RPMI8226 (cell line): ENCODE measurements around the gene ZNF496.

Experiments
- DNase-seq: peaks from one replicate; pipeline ENCODE4 v3.0.0-alpha.2; 2015

The ZNF496 gene

GRCh38 chr1:247326411-247327130 is 5.1 kb downstream of the ZNF496 start:
- DNase-seq = no peak

DNA sequence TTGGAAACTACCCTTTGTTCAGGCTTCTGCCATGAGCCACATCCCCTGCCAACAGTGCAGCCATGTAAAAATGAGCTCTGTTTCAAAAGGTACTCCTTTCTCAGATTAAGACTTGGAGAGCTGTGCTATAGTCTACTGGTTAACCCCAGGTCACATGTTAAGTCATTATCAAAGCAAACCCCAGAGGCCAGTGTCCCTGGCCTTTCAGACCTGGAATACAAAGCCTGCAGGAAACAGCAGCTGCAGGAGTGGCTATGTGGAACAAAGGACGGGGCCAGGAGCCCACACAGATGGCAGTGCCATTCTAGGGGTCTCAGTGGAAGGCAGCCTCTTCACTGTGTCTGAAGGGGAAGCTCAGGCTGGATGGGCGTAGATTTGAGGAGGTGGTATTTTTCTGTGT is 6.7 kb downstream of the ZNF496 start:
- DNase-seq = no peak

DNA sequence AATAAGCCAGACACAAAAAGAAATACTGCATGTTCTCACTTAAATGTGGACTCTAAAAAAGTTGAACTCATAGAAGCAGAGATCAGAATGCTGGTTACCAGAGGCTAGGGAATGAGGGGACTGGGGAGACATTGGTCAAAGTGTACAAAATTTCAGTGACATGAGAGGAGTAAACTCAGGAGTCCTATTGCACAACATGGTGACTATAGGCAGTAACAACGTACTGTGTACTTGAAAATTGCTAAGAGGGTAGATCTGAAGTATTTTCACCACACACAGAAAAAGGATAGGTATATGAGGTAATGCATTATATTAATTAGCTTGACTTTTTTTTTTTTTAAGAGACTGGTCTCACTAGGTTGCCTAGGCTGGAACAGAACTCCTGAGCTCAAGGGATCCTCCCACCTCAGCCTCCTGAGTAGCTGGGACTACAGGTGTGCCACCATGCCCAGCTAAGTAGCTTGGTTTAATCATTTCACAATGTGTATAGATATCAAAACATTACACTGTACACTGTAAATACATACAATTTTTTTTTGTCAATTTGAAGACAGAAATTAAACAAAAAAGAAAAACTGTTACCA is 7.4 kb downstream of the ZNF496 start:
- no peak for DNase-seq

- DNase-seq = no peak
Measured at GRCh38 chr1:247322849-247323586, 8.6 kb downstream of the ZNF496 start.

DNA sequence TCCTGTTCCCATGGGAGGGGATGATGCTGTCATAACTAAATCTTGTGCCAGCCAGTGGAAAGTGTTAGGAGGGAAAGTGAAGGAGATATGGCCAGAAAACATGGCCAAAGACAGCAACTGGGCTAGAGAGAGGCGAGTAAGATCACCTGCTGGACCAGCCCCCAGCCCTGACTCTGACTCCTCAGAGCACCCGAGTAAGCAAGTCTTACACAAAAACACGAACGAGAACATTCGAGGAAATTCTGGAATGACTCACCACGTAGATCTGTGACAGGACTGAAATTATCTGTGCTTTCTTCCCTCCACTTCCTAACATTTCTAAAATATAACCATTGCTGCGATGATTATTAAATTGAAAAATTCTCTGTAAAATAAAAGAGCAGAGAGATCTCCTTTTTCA is 9.2 kb downstream of the ZNF496 start:
- DNase-seq = no peak

- no peak for DNase-seq
Measured at GRCh38 chr1:247317702-247318101, 14.0 kb downstream of the ZNF496 start.

DNA sequence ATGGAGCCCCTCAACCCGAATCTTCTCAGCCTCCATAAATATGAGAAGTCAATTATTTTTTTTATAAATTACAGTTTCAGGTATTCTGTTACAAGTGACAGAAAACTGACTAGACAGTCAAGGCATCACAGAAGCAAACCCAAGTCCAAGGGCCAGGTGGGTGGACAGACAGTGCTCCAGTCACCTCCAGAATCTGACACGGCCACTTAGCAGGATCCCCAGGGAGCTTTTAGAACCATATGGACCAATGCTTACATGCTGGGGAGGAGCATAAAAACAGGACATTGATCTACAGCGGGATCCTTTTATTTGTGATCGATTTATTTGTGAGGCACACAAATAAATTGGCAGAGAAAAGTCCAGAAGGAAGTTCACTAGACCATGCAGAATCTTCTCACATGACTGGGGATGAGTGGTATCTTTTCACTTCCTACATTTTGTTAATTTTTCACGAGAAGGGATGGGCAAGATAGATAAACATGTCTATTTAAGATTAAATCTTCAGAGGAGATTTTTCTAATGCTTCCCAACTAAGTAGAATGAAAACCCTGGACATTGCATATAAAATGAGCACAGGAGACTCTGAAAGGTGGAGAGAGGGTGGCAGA is 15.0 kb downstream of the ZNF496 start:
- no peak for DNase-seq

DNA sequence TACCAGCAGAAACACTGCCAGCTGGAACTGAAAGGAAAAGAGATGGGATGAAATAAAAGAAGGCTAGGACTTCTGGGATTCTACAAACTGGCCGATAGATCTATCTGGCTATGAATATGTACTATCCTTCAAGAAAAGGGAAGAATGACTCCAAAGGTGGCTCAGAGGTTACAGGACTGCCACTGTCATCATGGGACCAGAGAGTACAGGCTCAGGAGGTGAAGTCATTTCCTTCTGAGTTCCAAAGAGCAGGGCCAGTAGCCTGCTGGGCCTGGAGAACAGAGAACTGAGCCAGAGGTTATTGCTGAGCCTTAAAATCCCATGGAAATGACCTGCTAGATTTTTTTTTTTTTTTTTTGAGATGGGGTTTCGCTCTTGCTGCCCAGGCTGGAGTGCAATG is 27.6 kb downstream of the ZNF496 start:
- no peak for DNase-seq

DNA sequence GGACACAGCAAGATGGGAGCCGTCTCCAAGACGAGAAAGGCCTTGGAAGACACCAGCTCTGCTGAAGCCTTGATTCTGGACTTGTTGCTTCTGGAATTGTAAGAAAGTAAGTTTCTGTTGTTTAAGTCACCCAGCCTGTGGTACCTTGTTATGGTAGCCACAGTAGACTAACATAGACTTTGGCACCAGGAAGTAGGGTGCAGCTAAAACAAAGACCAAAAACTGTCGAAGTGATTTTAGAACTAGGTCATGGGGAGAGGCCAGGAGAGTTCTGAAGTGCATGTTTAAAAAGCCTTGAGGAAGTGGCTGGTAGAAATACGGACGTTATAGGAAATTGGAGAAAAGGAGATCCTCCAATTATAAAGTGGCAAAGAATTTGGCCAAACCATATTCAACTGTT is 28.5 kb downstream of the ZNF496 start:
- DNase-seq = no peak

DNA sequence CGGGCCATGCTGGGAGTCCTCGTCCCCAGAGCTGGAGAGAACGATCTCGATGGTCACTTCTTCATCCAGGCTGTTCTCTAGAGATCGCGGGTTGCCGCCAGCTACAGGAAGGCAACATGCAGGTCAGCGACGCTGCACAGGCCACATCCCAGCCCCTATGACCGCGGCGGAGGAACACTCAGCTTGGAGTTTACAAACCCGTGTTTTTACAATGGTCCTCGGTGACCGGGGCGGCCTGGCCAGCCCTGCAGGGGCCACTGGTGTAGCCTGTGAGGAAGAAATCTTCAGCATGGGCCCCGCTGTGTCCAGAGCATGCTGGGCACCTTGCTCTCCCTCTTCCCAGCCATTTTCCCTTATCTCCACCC is 30.5 kb downstream of the ZNF496 start:
- no peak for DNase-seq

DNA sequence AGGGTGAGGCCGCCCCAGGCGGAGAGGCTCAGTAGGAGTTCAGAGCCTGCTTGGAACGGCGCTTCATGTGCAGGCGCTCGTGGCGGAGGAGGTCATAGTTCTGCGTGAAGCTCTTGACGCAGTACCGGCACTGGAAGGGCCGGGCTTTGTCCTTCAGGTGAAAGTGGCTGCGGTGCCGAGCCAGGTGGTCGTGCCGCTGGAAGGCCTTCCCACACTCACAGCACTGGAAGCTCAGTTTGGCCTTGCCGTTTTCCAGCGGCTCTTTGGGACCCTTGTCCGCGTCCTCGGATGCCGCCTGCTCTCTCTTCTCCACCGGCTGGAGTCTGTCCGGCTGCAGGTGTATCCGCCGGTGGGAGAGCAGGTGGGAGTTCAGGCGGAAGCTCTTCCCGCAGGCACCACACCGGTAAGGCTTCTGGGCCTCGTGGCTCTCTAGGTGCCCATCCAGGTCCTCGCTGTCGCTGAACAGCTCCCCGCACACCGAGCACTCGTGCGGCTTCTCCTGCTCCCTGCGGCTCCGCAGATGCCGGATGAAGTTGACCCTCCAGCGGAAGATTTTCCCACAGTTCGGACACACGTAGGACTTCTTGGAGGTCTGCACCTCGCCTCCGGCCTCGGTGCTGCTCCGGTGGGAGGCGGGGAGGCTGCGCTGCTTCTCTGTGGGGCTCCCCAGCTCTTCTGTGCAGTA is 31.0 kb downstream of the ZNF496 start:
- DNase-seq = no peak

GRCh38 chr1:247299723-247300381 is 31.8 kb downstream of the ZNF496 start:
- no peak for DNase-seq

GRCh38 chr1:247298701-247299100 is 33.0 kb downstream of the ZNF496 start:
- no peak for DNase-seq

- DNase-seq = no peak
Measured at GRCh38 chr1:247298124-247298481, 33.6 kb downstream of the ZNF496 start.

GRCh38 chr1:247297263-247298123 is 34.2 kb downstream of the ZNF496 start:
- no peak for DNase-seq

GRCh38 chr1:247296599-247297180 is 35.0 kb downstream of the ZNF496 start:
- DNase-seq = no peak

- no peak for DNase-seq
Measured at GRCh38 chr1:247295746-247296145, 35.9 kb downstream of the ZNF496 start.

DNA sequence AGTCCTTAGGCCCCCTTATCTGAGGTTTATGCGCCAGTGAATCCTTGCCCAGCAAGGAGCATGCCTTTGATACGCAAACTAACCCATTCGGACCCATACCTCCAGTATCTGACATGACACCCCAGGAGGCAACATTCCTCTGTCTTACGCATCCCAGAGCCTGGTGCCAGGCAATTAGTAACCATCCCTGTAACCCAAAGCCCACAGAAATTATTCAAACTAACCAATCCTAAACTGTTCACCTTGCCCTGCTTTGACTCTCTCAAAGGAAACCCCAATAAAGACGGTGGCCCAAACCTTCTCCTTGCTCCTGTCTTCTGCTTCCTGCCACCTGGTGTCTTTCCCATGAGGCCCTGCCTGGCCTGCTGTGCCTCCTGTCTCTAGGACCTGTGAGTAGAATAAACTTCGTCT is 36.4 kb downstream of the ZNF496 start:
- DNase-seq = no peak

- DNase-seq = no peak
Measured at GRCh38 chr1:247294282-247294681, 37.4 kb downstream of the ZNF496 start.

GRCh38 chr1:247293047-247293446 is 38.6 kb downstream of the ZNF496 start:
- DNase-seq = no peak

DNA sequence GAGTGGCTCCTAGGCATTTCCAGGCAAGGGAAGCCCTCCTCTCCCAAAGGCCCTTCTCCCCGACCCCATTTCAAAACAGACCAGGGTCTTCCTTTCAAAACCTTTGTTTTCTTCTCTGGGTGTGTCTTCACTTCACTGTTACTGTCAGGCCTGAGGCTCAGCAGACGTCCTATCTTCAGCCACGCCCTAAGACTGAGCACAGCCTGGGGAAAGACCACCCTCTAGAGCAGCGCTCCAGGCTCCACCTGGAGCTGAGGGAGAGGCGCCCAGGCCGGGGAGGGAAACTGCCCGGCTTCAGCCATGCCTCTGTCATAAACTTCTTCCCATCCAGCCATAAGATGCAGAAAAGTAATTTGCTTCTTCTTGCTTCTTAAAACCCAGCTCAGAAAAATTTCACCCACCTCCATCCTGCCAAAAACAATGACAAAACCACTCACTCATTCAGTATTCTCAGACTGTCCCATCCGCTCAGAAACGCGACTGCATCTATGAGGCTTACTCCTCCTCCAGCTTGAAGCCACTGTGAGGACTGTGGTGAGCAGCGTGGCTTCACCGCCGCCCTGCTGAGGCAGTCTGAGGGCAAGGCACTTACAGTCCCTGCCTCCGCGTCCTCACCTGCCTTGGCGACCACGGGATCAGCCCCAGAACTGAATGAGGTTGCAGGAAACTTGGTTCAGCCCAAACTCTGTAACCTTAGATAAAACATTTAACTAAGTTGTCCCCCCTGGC is 39.7 kb downstream of the ZNF496 start:
- no peak for DNase-seq
